GM23338 (cell line): ENCODE data around the gene DUS3L. TPM values are rescaled to one million over a fixed set of nuclear protein-coding genes. Genes with fewer than 3 reads are reported as not detected.

Experiments used
- ATAC-seq: fragments of 200-7000 bp; cut with Tn5 transposase; 3 replicates; pipeline ENCODE4 v1.9.1; 2020
- DNase-seq: peaks from one replicate; pipeline ENCODE4 v3.0.0-alpha.2; 2015; ENCODE audit warnings: low spot score
- H2AFZ ChIP-seq: fragments of 200-600 bp; sonication (generic); 2 replicates; pipeline ENCODE4 v1.8.0; 2016; ENCODE audit warnings: antibody characterized with exemption, mild to moderate bottlenecking, moderate library complexity
- H3F3A ChIP-seq: fragments of 200-600 bp; sonication (generic); replicated peaks from 2 replicates; pipeline ENCODE4 v1.8.0; 2017; ENCODE audit warnings: antibody characterized with exemption, mixed run types, low read depth
- H3K27ac ChIP-seq: fragments of 200-600 bp; sonication (generic); 2 replicates; pipeline ENCODE4 v1.6.1; 2016; ENCODE audit warnings: low read depth
- H3K27me3 ChIP-seq: fragments of 200-600 bp; sonication (generic); 2 replicates; pipeline ENCODE4 v1.8.0; 2016; ENCODE audit warnings: mild to moderate bottlenecking, mixed run types, moderate library complexity; ENCODE audit not compliant: insufficient read depth
- H3K36me3 ChIP-seq: fragments of 200-600 bp; sonication (generic); 2 replicates; pipeline ENCODE4 v1.8.0; 2016; ENCODE audit warnings: mild to moderate bottlenecking; ENCODE audit not compliant: insufficient read depth
- H3K4me1 ChIP-seq: fragments of 200-600 bp; sonication (generic); 2 replicates; pipeline ENCODE4 v1.8.0; 2016; ENCODE audit warnings: mild to moderate bottlenecking, moderate library complexity; ENCODE audit not compliant: insufficient read depth
- H3K4me2 ChIP-seq: fragments of 200-600 bp; sonication (generic); 2 replicates; pipeline ENCODE4 v1.7.1; 2017; ENCODE audit warnings: mixed run types
- H3K4me3 ChIP-seq: fragments of 200-600 bp; sonication (generic); 2 replicates; pipeline ENCODE4 v1.6.1; 2016; ENCODE audit warnings: mixed run types
- H3K79me2 ChIP-seq: fragments of 200-600 bp; sonication (generic); replicated peaks from 2 replicates; pipeline ENCODE4 v1.8.0; 2017; ENCODE audit warnings: mild to moderate bottlenecking; ENCODE audit not compliant: insufficient read depth
- H3K9me2 ChIP-seq: fragments of 200-600 bp; sonication (generic); 2 replicates; pipeline ENCODE4 v1.8.0; 2017; ENCODE audit not compliant: insufficient read depth
- H4K20me1 ChIP-seq: fragments of 200-600 bp; sonication (generic); replicated peaks from 2 replicates; pipeline ENCODE4 v1.8.0; 2017; ENCODE audit warnings: mild to moderate bottlenecking; ENCODE audit not compliant: insufficient read depth
- H3K27ac Mint-ChIP-seq: 2 replicates; pipeline ENCODE4 v1.8.0; 2020; ENCODE audit warnings: inconsistent platforms, mild to moderate bottlenecking, moderate library complexity, mixed read lengths
- H3K27me3 Mint-ChIP-seq: 3 replicates; pipeline ENCODE4 v1.8.0; 2022; ENCODE audit warnings: low read depth, mild to moderate bottlenecking, moderate library complexity, mixed read lengths, inconsistent platforms; ENCODE audit not compliant: insufficient read depth, poor library complexity
- H3K36me3 Mint-ChIP-seq: 3 replicates; pipeline ENCODE4 v1.8.0; 2021; ENCODE audit warnings: low read depth, mild to moderate bottlenecking, inconsistent platforms, moderate library complexity, mixed read lengths
- H3K4me1 Mint-ChIP-seq: 3 replicates; pipeline ENCODE4 v1.8.0; 2020; ENCODE audit warnings: mild to moderate bottlenecking, inconsistent platforms, mixed read lengths
- H3K4me3 Mint-ChIP-seq: 3 replicates; pipeline ENCODE4 v1.8.0; 2021; ENCODE audit warnings: moderate library complexity, mild to moderate bottlenecking, inconsistent platforms, mixed read lengths
- H3K9me3 Mint-ChIP-seq: 3 replicates; pipeline ENCODE4 v1.8.0; 2020; ENCODE audit warnings: moderate library complexity, mild to moderate bottlenecking, inconsistent platforms, mixed read lengths
- CREB1 ChIP-seq: fragments of 250-450 bp; sonication (Bioruptor Pico); IDR thresholded peaks from 2 replicates; pipeline ENCODE4 v1.5.0; 2020; ENCODE audit warnings: low read depth, mild to moderate bottlenecking, moderate library complexity
- EZH2 ChIP-seq: fragments of 200-600 bp; sonication (generic); IDR thresholded peaks from one replicate; pipeline ENCODE4 v1.8.0; 2017; ENCODE audit warnings: antibody characterized with exemption, mild to moderate bottlenecking, low read depth; ENCODE audit not compliant: unreplicated experiment
- EZH2phosphoT487 ChIP-seq: fragments of 200-600 bp; sonication (generic); IDR thresholded peaks from one replicate; pipeline ENCODE4 v1.8.1; 2018; ENCODE audit warnings: antibody characterized with exemption; ENCODE audit not compliant: unreplicated experiment
- JUNB ChIP-seq: IDR thresholded peaks from one replicate; pipeline ENCODE4 v1.6.1; 2016; ENCODE audit warnings: antibody characterized with exemption; ENCODE audit not compliant: unreplicated experiment
- NANOG ChIP-seq: IDR thresholded peaks from 2 replicates; pipeline ENCODE4 v1.6.1; 2016; ENCODE audit warnings: antibody characterized with exemption, borderline replicate concordance
- STAT1 ChIP-seq: IDR thresholded peaks from one replicate; pipeline ENCODE4 v1.6.1; 2016; ENCODE audit warnings: antibody characterized with exemption; ENCODE audit not compliant: unreplicated experiment
- ZNF114 ChIP-seq: fragments of 250-450 bp; sonication (Bioruptor Pico); IDR thresholded peaks from 2 replicates; pipeline ENCODE4 v1.5.0; 2020; ENCODE audit warnings: mild to moderate bottlenecking, moderate library complexity
- polyA plus RNA-seq: library from polyadenylated mRNA; unstranded; fragments of >200 nt; fragmentation: Nextera tagmentation; extraction: Ambion mirVana; gene quantifications from 2 replicates; pipeline ENCODE4 v1.2.1, GENCODE V29; 2016
- total RNA-seq: library from RNA; depleted of rRNA; stranded (reverse); fragments of >200 nt; shearing (Covaris generic); gene quantifications from 2 replicates; pipeline ENCODE4 v1.2.3, GENCODE V29; 2014
- TF ChIP-seq, protein P1 (sequence below): IDR thresholded peaks from one replicate; pipeline ENCODE4 v1.6.1; 2018; ENCODE audit warnings: antibody characterized with exemption; ENCODE audit not compliant: unreplicated experiment
- TF ChIP-seq, protein P2 (sequence below): fragments of 250-450 bp; sonication (Bioruptor Pico); IDR thresholded peaks from 2 replicates; pipeline ENCODE4 v1.5.0; 2020; ENCODE audit warnings: mild to moderate bottlenecking, moderate library complexity
- TF ChIP-seq, protein P3 (sequence below): IDR thresholded peaks from 2 replicates; pipeline ENCODE4 v1.6.1; 2016; ENCODE audit warnings: antibody characterized with exemption

DUS3L gene
- total and polyA plus RNA-seq, 2 experiments from 2014 or later = 26.2 to 53.0 TPM

DNA sequence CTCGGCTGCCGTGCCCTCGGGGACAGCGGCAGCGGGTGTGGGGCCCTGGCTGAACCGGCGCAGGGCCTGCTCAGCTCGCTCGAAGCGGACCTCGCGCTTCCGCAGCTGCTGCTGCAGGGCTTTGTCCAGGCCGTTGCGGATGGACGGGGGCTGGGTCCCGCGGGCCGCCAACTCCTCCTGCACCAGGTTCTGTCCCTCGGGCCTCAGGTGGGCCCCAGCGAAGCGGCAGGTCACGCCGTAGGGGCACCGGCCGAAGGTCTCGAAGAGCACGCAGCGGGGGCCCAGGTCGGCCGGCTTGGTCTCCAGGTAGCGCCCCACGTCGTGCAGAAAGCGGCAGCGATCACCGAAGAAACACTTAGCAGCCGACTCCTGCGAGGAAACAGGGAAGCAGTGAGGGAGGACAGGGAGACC, 1.6 kb downstream of the DUS3L start (continued):
- TF ChIP-seq, protein P1, sequence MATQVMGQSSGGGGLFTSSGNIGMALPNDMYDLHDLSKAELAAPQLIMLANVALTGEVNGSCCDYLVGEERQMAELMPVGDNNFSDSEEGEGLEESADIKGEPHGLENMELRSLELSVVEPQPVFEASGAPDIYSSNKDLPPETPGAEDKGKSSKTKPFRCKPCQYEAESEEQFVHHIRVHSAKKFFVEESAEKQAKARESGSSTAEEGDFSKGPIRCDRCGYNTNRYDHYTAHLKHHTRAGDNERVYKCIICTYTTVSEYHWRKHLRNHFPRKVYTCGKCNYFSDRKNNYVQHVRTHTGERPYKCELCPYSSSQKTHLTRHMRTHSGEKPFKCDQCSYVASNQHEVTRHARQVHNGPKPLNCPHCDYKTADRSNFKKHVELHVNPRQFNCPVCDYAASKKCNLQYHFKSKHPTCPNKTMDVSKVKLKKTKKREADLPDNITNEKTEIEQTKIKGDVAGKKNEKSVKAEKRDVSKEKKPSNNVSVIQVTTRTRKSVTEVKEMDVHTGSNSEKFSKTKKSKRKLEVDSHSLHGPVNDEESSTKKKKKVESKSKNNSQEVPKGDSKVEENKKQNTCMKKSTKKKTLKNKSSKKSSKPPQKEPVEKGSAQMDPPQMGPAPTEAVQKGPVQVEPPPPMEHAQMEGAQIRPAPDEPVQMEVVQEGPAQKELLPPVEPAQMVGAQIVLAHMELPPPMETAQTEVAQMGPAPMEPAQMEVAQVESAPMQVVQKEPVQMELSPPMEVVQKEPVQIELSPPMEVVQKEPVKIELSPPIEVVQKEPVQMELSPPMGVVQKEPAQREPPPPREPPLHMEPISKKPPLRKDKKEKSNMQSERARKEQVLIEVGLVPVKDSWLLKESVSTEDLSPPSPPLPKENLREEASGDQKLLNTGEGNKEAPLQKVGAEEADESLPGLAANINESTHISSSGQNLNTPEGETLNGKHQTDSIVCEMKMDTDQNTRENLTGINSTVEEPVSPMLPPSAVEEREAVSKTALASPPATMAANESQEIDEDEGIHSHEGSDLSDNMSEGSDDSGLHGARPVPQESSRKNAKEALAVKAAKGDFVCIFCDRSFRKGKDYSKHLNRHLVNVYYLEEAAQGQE = no peak

DNA sequence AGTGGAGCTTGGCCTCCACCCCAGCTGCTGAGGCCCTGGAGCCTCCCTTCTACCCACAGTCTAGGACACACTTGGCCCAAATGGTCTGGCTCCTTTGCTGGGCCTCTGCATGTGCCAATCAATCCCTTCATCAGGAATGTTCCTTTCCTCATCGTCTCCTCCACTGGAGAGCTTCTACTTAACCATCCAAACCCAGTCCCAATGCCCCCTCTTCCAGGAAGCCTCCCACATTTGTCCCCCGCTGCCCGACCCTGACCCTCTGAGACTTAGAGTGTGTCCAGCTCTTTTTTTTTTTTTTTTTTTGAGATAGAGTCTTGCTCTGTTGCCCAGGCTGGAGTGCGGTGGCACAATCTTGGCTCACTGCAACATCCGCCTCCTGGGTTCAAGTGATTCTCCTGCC, 2.5 kb downstream of the DUS3L start:
- H3K9me3 Mint-ChIP-seq = no peaks in the 10 kb centered on the region; the same call in 1 of the 3 replicates
- Histone ChIP-seq H3K27me3 (no peaks in the 10 kb centered on the region), H4K20me1 (peaks cover 3% of the 10 kb centered on the region; the same call in 1 of the 2 replicates), H2AFZ (no peak overlapping the region), H3F3A (no peaks in the 10 kb centered on the region), H3K4me1 (no peaks in the 10 kb centered on the region), H3K27ac (no peak overlapping the region), H3K9me2 (no peaks in the 10 kb centered on the region), H3K36me3 (peaks cover 5% of the 10 kb centered on the region; the same call in 1 of the 2 replicates), H3K79me2 (no peaks in the 10 kb centered on the region), H3K4me3 (no peak overlapping the region), H3K4me2 (no peak overlapping the region)
- H3K4me3 Mint-ChIP-seq = 0 out of 3 replicates have a peak overlapping the region, but pooled peaks have one; percentile 32
- no peak for DNase-seq
- peaks cover 19% of the 10 kb centered on the region for H3K27me3 Mint-ChIP-seq
- peaks cover 5% of the 10 kb centered on the region for H3K4me1 Mint-ChIP-seq
- no peak for ATAC-seq
- TF ChIP-seq ZNF114 (CRISPR knock-in tag) (no peak), STAT1 (no peak), EZH2phosphoT487 (no peak), JUNB (no peak), CREB1 (CRISPR knock-in tag) (no peak), EZH2 (no peak), NANOG (no peak)
- TF ChIP-seq, protein P1 = no peak
- TF ChIP-seq, protein P2, sequence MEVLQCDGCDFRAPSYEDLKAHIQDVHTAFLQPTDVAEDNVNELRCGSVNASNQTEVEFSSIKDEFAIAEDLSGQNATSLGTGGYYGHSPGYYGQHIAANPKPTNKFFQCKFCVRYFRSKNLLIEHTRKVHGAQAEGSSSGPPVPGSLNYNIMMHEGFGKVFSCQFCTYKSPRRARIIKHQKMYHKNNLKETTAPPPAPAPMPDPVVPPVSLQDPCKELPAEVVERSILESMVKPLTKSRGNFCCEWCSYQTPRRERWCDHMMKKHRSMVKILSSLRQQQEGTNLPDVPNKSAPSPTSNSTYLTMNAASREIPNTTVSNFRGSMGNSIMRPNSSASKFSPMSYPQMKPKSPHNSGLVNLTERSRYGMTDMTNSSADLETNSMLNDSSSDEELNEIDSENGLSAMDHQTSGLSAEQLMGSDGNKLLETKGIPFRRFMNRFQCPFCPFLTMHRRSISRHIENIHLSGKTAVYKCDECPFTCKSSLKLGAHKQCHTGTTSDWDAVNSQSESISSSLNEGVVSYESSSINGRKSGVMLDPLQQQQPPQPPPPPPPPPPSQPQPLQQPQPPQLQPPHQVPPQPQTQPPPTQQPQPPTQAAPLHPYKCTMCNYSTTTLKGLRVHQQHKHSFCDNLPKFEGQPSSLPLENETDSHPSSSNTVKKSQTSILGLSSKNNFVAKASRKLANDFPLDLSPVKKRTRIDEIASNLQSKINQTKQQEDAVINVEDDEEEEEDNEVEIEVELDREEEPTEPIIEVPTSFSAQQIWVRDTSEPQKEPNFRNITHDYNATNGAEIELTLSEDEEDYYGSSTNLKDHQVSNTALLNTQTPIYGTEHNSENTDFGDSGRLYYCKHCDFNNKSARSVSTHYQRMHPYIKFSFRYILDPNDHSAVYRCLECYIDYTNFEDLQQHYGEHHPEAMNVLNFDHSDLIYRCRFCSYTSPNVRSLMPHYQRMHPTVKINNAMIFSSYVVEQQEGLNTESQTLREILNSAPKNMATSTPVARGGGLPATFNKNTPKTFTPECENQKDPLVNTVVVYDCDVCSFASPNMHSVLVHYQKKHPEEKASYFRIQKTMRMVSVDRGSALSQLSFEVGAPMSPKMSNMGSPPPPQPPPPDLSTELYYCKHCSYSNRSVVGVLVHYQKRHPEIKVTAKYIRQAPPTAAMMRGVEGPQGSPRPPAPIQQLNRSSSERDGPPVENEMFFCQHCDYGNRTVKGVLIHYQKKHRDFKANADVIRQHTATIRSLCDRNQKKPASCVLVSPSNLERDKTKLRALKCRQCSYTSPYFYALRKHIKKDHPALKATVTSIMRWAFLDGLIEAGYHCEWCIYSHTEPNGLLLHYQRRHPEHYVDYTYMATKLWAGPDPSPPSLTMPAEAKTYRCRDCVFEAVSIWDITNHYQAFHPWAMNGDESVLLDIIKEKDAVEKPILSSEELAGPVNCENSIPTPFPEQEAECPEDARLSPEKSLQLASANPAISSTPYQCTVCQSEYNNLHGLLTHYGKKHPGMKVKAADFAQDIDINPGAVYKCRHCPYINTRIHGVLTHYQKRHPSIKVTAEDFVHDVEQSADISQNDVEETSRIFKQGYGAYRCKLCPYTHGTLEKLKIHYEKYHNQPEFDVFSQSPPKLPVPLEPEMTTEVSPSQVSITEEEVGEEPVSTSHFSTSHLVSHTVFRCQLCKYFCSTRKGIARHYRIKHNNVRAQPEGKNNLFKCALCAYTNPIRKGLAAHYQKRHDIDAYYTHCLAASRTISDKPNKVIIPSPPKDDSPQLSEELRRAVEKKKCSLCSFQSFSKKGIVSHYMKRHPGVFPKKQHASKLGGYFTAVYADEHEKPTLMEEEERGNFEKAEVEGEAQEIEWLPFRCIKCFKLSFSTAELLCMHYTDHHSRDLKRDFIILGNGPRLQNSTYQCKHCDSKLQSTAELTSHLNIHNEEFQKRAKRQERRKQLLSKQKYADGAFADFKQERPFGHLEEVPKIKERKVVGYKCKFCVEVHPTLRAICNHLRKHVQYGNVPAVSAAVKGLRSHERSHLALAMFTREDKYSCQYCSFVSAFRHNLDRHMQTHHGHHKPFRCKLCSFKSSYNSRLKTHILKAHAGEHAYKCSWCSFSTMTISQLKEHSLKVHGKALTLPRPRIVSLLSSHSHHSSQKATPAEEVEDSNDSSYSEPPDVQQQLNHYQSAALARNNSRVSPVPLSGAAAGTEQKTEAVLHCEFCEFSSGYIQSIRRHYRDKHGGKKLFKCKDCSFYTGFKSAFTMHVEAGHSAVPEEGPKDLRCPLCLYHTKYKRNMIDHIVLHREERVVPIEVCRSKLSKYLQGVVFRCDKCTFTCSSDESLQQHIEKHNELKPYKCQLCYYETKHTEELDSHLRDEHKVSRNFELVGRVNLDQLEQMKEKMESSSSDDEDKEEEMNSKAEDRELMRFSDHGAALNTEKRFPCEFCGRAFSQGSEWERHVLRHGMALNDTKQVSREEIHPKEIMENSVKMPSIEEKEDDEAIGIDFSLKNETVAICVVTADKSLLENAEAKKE = no peak
- TF ChIP-seq, protein P3, sequence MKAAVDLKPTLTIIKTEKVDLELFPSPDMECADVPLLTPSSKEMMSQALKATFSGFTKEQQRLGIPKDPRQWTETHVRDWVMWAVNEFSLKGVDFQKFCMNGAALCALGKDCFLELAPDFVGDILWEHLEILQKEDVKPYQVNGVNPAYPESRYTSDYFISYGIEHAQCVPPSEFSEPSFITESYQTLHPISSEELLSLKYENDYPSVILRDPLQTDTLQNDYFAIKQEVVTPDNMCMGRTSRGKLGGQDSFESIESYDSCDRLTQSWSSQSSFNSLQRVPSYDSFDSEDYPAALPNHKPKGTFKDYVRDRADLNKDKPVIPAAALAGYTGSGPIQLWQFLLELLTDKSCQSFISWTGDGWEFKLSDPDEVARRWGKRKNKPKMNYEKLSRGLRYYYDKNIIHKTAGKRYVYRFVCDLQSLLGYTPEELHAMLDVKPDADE = no peak
- peaks cover 41% of the 10 kb centered on the region for H3K36me3 Mint-ChIP-seq
- H3K27ac Mint-ChIP-seq = no peak overlapping the region
